H9 (cell line): ENCODE data around the gene GRIK1. TPM values are rescaled to one million over a fixed set of nuclear protein-coding genes. Genes with fewer than 3 reads are reported as not detected.

ENCODE experiments used
- DNase-seq: peaks from one replicate; pipeline ENCODE4 v3.0.0-alpha.2; 2017
- H2AFZ ChIP-seq: one replicate; pipeline ENCODE4 v1.6.1; 2013; ENCODE audit warnings: mild to moderate bottlenecking, low read length, control low read depth, moderate library complexity
- H2AK5ac ChIP-seq: 2 replicates; pipeline ENCODE4 v1.6.1; 2013; ENCODE audit warnings: low read length, control low read depth, mixed read lengths; ENCODE audit not compliant: insufficient read length
- H2BK120ac ChIP-seq: one replicate; pipeline ENCODE4 v1.6.1; 2013; ENCODE audit warnings: low read depth, mild to moderate bottlenecking, low read length, control low read depth, inconsistent platforms; ENCODE audit not compliant: poor library complexity, severe bottlenecking
- H2BK12ac ChIP-seq: 2 replicates; pipeline ENCODE4 v1.6.1; 2013; ENCODE audit warnings: low read length, control low read depth, mixed read lengths, low read depth; ENCODE audit not compliant: insufficient read length
- H2BK15ac ChIP-seq: 2 replicates; pipeline ENCODE4 v1.6.1; 2013; ENCODE audit warnings: low read depth, low read length, control low read depth
- H2BK20ac ChIP-seq: one replicate; pipeline ENCODE4 v1.6.1; 2013; ENCODE audit warnings: low read depth, mild to moderate bottlenecking, low read length, control low read depth, inconsistent platforms; ENCODE audit not compliant: poor library complexity, severe bottlenecking
- H2BK5ac ChIP-seq: 2 replicates; pipeline ENCODE4 v1.6.1; 2013; ENCODE audit warnings: low read length, control low read depth, mixed read lengths; ENCODE audit not compliant: insufficient read length
- H3K14ac ChIP-seq: 2 replicates; pipeline ENCODE4 v1.6.1; 2013; ENCODE audit warnings: low read length, control low read depth; ENCODE audit not compliant: insufficient read depth
- H3K18ac ChIP-seq: 2 replicates; pipeline ENCODE4 v1.6.1; 2013; ENCODE audit warnings: low read depth, mild to moderate bottlenecking, mixed read lengths, low read length, control low read depth; ENCODE audit not compliant: insufficient read length
- H3K23ac ChIP-seq: 2 replicates; pipeline ENCODE4 v1.6.1; 2013; ENCODE audit warnings: low read length, control low read depth, mixed read lengths, low read depth; ENCODE audit not compliant: insufficient read length
- H3K23me2 ChIP-seq: 2 replicates; pipeline ENCODE4 v1.6.1; 2013; ENCODE audit warnings: low read depth, mild to moderate bottlenecking, mixed read lengths, low read length, control low read depth; ENCODE audit not compliant: insufficient read length, poor library complexity, severe bottlenecking
- H3K27ac ChIP-seq: 2 replicates; pipeline ENCODE4 v1.5.1; 2013; ENCODE audit warnings: low read length, control low read depth, mixed read lengths, low read depth; ENCODE audit not compliant: insufficient read length
- H3K27me3 ChIP-seq: 2 replicates; pipeline ENCODE4 v1.6.1; 2013; ENCODE audit warnings: low read length, control low read depth, inconsistent platforms; ENCODE audit not compliant: insufficient read depth
- H3K4ac ChIP-seq: 2 replicates; pipeline ENCODE4 v1.6.1; 2013; ENCODE audit warnings: low read depth, mild to moderate bottlenecking, control low read depth, inconsistent platforms, low read length, moderate library complexity
- H3K4me1 ChIP-seq: 2 replicates; pipeline ENCODE4 v1.6.1; 2013; ENCODE audit warnings: low read length, control low read depth, inconsistent platforms; ENCODE audit not compliant: insufficient read depth
- H3K4me2 ChIP-seq: 2 replicates; pipeline ENCODE4 v1.6.1; 2013; ENCODE audit warnings: low read length, control low read depth, mixed read lengths; ENCODE audit not compliant: insufficient read length, insufficient read depth
- H3K56ac ChIP-seq: 2 replicates; pipeline ENCODE4 v1.6.1; 2013; ENCODE audit warnings: low read depth, mild to moderate bottlenecking, mixed read lengths, low read length, control low read depth; ENCODE audit not compliant: insufficient read length
- H3K79me1 ChIP-seq: 2 replicates; pipeline ENCODE4 v1.6.1; 2013; ENCODE audit warnings: low read depth, mild to moderate bottlenecking, moderate library complexity, low read length, control low read depth, inconsistent platforms; ENCODE audit not compliant: insufficient read depth, poor library complexity, severe bottlenecking
- H3K79me2 ChIP-seq: 2 replicates; pipeline ENCODE4 v1.6.1; 2013; ENCODE audit warnings: low read length, control low read depth, inconsistent platforms; ENCODE audit not compliant: insufficient read depth
- H3K9ac ChIP-seq: 2 replicates; pipeline ENCODE4 v1.6.1; 2013; ENCODE audit warnings: low read length, control low read depth, mixed read lengths; ENCODE audit not compliant: insufficient read length; ENCODE audit errors: extremely low read depth
- H3K9me3 ChIP-seq: one replicate; pipeline ENCODE4 v1.6.1; 2013; ENCODE audit warnings: low read depth, low read length, inconsistent platforms; ENCODE audit not compliant: control insufficient read depth
- H3T11ph ChIP-seq: one replicate; pipeline ENCODE4 v1.6.1; 2013; ENCODE audit warnings: mild to moderate bottlenecking, low read length, control low read depth, inconsistent platforms
- H4K20me1 ChIP-seq: one replicate; pipeline ENCODE4 v1.6.1; 2013; ENCODE audit not compliant: control insufficient read depth, insufficient read length, insufficient read depth
- H4K5ac ChIP-seq: 2 replicates; pipeline ENCODE4 v1.6.1; 2013; ENCODE audit warnings: low read depth, mild to moderate bottlenecking, mixed read lengths, low read length, control low read depth; ENCODE audit not compliant: insufficient read length
- H4K8ac ChIP-seq: replicated peaks from 2 replicates; pipeline ENCODE4 v1.6.1; 2013; ENCODE audit warnings: low read length, control low read depth, mixed read lengths, low read depth; ENCODE audit not compliant: insufficient read length
- H4K91ac ChIP-seq: 2 replicates; pipeline ENCODE4 v1.6.1; 2013; ENCODE audit warnings: low read depth, mild to moderate bottlenecking, moderate library complexity, mixed read lengths, low read length, control low read depth; ENCODE audit not compliant: insufficient read length
- H3K27ac Mint-ChIP-seq, 3 experiments: 2 replicates in 2 of 3; 3 replicates in 1 of 3; pipeline ENCODE4 v1.8.0; 2020 to 2021; ENCODE audit warnings: mixed read lengths in 3 of 3, mild to moderate bottlenecking in 1 of 3, moderate library complexity in 1 of 3
- H3K27me3 Mint-ChIP-seq: 2 replicates; pipeline ENCODE4 v1.8.0; 2021; ENCODE audit warnings: low read depth, mild to moderate bottlenecking, moderate library complexity, mixed read lengths
- H3K36me3 Mint-ChIP-seq, 3 experiments: 2 replicates in 2 of 3; 3 replicates in 1 of 3; pipeline ENCODE4 v1.8.0; 2020 to 2021; ENCODE audit warnings: low read depth in 3 of 3, mixed read lengths in 3 of 3; ENCODE audit not compliant: insufficient read depth in 1 of 3
- H3K4me1 Mint-ChIP-seq, 2 experiments: 2 replicates each; pipeline ENCODE4 v1.8.0; 2020; ENCODE audit warnings: mixed read lengths in 2 of 2
- H3K4me3 Mint-ChIP-seq, 2 experiments: 2 replicates in 1 of 2; 3 replicates in 1 of 2; pipeline ENCODE4 v1.8.0; 2020 to 2021; ENCODE audit warnings: mild to moderate bottlenecking in 2 of 2, mixed read lengths in 2 of 2, moderate library complexity in 1 of 2
- H3K9me3 Mint-ChIP-seq, 2 experiments: 2 replicates in 1 of 2; 3 replicates in 1 of 2; pipeline ENCODE4 v1.8.0; 2020; ENCODE audit warnings: mild to moderate bottlenecking in 2 of 2, mixed read lengths in 2 of 2, moderate library complexity in 1 of 2
- WGBS: extraction: QIAGEN DNeasy Blood & Tissue Kit; methylation state at CpG from one replicate; pipeline ENCODE4 v1.1.7; 2013; ENCODE audit warnings: missing lambda C conversion rate, low lambda C conversion rate, mixed read lengths; ENCODE audit not compliant: insufficient read length; ENCODE audit errors: extremely low coverage; 5-methylcytosine and 5-hydroxymethylcytosine counted together
- total RNA-seq: library from RNA; stranded (reverse); gene quantifications from 2 replicates; pipeline ENCODE4 v1.2.1, GENCODE V29; 2021
- TF ChIP-seq, protein P1 (sequence below): fragments of 200-600 bp; sonication (generic); conservative IDR thresholded peaks from 3 replicates; pipeline ENCODE4 v1.8.0; 2021; ENCODE audit warnings: antibody characterized with exemption, mild to moderate bottlenecking

GRIK1 gene
- total RNA-seq, 1 experiment from 2014 or later: not detected

DNA sequence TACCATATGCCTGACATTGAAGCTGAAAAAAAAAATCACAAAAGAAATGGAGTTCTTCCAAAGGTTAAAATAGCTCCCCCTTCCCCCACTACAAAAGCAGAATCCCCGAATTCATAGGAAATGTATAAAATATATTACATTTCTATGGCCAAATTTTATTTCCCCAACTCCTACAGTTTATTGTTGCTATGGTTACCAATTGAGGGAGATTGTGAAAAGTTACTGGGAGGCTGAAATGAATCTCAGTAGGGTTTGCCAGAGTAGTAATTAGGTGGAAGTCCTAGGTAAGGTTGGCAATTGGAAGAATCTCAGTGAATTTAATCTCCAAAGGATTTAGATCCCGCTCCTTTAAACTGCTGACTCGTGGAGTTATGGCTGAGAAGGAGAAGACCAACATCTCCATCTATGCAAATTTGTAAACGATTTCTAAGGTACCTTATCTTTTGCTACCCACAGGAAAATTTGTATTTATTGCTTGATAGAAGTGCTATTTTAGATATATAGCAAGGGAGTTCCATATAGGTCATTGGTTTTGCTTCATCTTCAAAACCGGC is 359.0 kb downstream of the GRIK1 start:
- no peak overlapping the region for H4K5ac ChIP-seq
- no peak overlapping the region for H3K27ac ChIP-seq
- H3K9me3 Mint-ChIP-seq: no peaks in the 10 kb centered on the region
- no peaks in the 10 kb centered on the region for H3K27me3 Mint-ChIP-seq
- no peak overlapping the region for H3K18ac ChIP-seq
- H3K79me2 ChIP-seq: no peaks in the 10 kb centered on the region
- H2BK20ac ChIP-seq: no peak overlapping the region
- H3K4ac ChIP-seq: no peak overlapping the region
- no peak overlapping the region for H2BK15ac ChIP-seq
- no peaks in the 10 kb centered on the region for H3K79me1 ChIP-seq
- no peak overlapping the region for H4K8ac ChIP-seq
- no peak overlapping the region for H2AK5ac ChIP-seq
- TF ChIP-seq, protein P1, sequence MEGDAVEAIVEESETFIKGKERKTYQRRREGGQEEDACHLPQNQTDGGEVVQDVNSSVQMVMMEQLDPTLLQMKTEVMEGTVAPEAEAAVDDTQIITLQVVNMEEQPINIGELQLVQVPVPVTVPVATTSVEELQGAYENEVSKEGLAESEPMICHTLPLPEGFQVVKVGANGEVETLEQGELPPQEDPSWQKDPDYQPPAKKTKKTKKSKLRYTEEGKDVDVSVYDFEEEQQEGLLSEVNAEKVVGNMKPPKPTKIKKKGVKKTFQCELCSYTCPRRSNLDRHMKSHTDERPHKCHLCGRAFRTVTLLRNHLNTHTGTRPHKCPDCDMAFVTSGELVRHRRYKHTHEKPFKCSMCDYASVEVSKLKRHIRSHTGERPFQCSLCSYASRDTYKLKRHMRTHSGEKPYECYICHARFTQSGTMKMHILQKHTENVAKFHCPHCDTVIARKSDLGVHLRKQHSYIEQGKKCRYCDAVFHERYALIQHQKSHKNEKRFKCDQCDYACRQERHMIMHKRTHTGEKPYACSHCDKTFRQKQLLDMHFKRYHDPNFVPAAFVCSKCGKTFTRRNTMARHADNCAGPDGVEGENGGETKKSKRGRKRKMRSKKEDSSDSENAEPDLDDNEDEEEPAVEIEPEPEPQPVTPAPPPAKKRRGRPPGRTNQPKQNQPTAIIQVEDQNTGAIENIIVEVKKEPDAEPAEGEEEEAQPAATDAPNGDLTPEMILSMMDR: no peak
- no peaks in the 10 kb centered on the region; a peak in 1 of 7 replicates for H3K36me3 Mint-ChIP-seq
- no peaks in the 10 kb centered on the region for H3K4me1 ChIP-seq
- no peak overlapping the region for H3T11ph ChIP-seq
- H3K27ac Mint-ChIP-seq: no peak overlapping the region
- DNase-seq: no peak
- H2BK120ac ChIP-seq: no peak overlapping the region
- no peaks in the 10 kb centered on the region for H3K9me3 ChIP-seq
- no peak overlapping the region for H3K4me2 ChIP-seq
- H3K56ac ChIP-seq: no peak overlapping the region
- no peak overlapping the region for H2BK5ac ChIP-seq
- no peak overlapping the region for H3K9ac ChIP-seq
- H4K91ac ChIP-seq: no peak overlapping the region
- no peak overlapping the region for H2AFZ ChIP-seq
- no peaks in the 10 kb centered on the region for H3K27me3 ChIP-seq
- no peak overlapping the region for H3K4me3 Mint-ChIP-seq
- no peak overlapping the region for H3K14ac ChIP-seq
- no peak overlapping the region for H2BK12ac ChIP-seq
- WGBS: no CpG with 5 or more reads among the region's 5 CpGs
- no peaks in the 10 kb centered on the region for H4K20me1 ChIP-seq
- H3K23me2 ChIP-seq: no peaks in the 10 kb centered on the region
- H3K23ac ChIP-seq: no peak overlapping the region
- no peaks in the 10 kb centered on the region for H3K4me1 Mint-ChIP-seq
